Body of pancreas (tissue), 4 donors: ENCODE results near the gene FAM131B. TPM values are rescaled to one million over a fixed set of nuclear protein-coding genes. Genes with fewer than 3 reads are reported as not detected.

Experiments
- ATAC-seq: fragments of 150-250 bp; one replicate; pipeline ENCODE4 v1.9.1; 2016
- DNase-seq, 4 donors: peaks; one replicate each; pipeline ENCODE4 v3.0.0-alpha.2; 2019
- H3K27ac ChIP-seq, 4 donors: fragments of 200-600 bp; sonication (generic); 1 replicate in 3 of 4; 2 replicates in 1 of 4; pipeline versions ENCODE4 v1.5.1 to v1.6.1; 2016 to 2019; ENCODE audit warnings: mild to moderate bottlenecking in 1 of 4, mixed read lengths in 1 of 4, moderate library complexity in 1 of 4
- H3K27me3 ChIP-seq, 2 donors: fragments of 200-600 bp; sonication (generic); one replicate each; pipeline ENCODE4 v1.6.0; 2016; ENCODE audit warnings: mild to moderate bottlenecking in 1 of 2
- H3K36me3 ChIP-seq, 2 donors: fragments of 200-600 bp; sonication (generic); replicated peaks in 1 of 2; 2 replicates each; pipeline ENCODE4 v1.5.1; 2016; ENCODE audit warnings: low read depth in 2 of 2; ENCODE audit not compliant: insufficient read depth in 1 of 2
- H3K4me1 ChIP-seq: fragments of 200-600 bp; sonication (generic); one replicate; pipeline ENCODE4 v1.6.0; 2016
- H3K4me3 ChIP-seq, 2 donors: fragments of 200-600 bp; sonication (generic); 1 replicate in 1 of 2; 2 replicates in 1 of 2; pipeline ENCODE4 v1.5.1; 2016 to 2019
- H3K9me3 ChIP-seq, 3 donors: fragments of 200-600 bp; sonication (generic); 1 replicate in 2 of 3; 2 replicates in 1 of 3; pipeline ENCODE4 v1.5.1; 2016
- POLR2A ChIP-seq, 3 donors: fragments of 450-650 bp; IDR thresholded peaks; one replicate each; pipeline ENCODE4 v1.6.1; 2016; ENCODE audit warnings: antibody characterized with exemption in 3 of 3, mild to moderate bottlenecking in 2 of 3
- WGBS, 2 donors: methylation state at CpG; one replicate each; pipeline ENCODE4 v1.1.5; 2017; 5-methylcytosine and 5-hydroxymethylcytosine counted together
- intact Hi-C: fragments of 100-400 bp; cut with DNase I; formaldehyde crosslinking; loops from one replicate; pipeline ENCODE4 v1.15.1; 2023
- total RNA-seq, 2 donors: library from RNA; depleted of rRNA; stranded (reverse); fragments of >200 nt; gene quantifications; one replicate each; pipeline ENCODE4 v1.1.0, GENCODE V29; 2016
- TF ChIP-seq, protein P1 (sequence below), 7 experiments: fragments of 450-650 bp in 4 of 7; fragments of 200-600 bp in 3 of 7; sonication (generic) in 3 of 7; IDR thresholded peaks; one replicate each; pipeline ENCODE4 v1.5.1; 2016 to 2019; ENCODE audit warnings: antibody characterized with exemption in 7 of 7

Gene FAM131B
- total RNA-seq, 2 donors from 2014 or later = 0.26 TPM; not detected in 1

DNA sequence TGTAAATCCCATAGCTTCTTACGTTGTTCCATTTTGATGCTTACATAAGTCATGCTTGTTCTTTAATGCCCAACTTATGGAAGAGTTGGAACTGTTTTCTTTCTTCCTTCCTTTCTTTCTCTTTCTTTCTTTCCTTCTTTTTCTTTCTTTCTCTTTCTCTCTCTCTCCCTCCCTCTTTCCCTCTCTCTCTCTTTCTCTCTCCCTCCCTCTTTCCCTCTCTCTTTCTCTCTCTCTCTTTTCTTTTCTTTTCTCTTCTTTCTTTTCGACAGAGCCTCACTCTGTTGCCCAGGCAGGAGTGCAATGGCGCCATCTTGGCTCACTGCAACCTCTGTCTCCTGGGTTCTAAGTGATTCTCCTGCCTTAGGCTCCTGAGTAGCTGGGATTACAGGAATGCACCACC lies 18.9 kb downstream of the FAM131B start:
- Histone ChIP-seq H3K27me3 (no peaks in the 10 kb centered on the region), H3K4me1 (no peaks in the 10 kb centered on the region), H3K36me3 (no peaks in the 10 kb centered on the region), H3K27ac (no peak overlapping the region), H3K4me3 (no peak overlapping the region), H3K9me3 (no peaks in the 10 kb centered on the region)
- ATAC-seq (no peak), DNase-seq (no peak)
- intact Hi-C loops = no loop called here
- 57 to 85% methylated on average over 3 of the region's 3 CpGs for WGBS, 2 donors
- TF ChIP-seq POLR2A (IDR thresholded peaks at IDR 0.05) = no peak
- TF ChIP-seq, protein P1, sequence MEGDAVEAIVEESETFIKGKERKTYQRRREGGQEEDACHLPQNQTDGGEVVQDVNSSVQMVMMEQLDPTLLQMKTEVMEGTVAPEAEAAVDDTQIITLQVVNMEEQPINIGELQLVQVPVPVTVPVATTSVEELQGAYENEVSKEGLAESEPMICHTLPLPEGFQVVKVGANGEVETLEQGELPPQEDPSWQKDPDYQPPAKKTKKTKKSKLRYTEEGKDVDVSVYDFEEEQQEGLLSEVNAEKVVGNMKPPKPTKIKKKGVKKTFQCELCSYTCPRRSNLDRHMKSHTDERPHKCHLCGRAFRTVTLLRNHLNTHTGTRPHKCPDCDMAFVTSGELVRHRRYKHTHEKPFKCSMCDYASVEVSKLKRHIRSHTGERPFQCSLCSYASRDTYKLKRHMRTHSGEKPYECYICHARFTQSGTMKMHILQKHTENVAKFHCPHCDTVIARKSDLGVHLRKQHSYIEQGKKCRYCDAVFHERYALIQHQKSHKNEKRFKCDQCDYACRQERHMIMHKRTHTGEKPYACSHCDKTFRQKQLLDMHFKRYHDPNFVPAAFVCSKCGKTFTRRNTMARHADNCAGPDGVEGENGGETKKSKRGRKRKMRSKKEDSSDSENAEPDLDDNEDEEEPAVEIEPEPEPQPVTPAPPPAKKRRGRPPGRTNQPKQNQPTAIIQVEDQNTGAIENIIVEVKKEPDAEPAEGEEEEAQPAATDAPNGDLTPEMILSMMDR (IDR thresholded peaks at IDR 0.05) = no peak

DNA sequence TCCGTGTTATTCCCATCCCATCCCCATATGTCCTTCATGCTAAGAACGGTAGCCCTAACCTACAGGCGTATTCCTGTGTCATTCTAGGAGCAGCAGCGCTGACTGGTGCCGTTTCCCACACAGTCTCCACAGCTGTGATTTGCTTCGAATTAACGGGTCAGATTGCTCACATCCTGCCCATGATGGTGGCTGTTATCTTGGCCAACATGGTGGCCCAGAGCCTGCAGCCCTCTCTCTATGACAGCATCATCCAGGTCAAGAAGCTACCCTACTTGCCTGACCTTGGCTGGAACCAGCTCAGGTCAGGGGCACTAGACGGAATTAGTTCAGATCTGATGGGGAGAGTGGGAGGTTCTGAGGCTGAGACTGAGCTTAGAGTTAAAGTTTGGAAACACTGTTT lies 20.7 kb downstream of the FAM131B start:
- Histone ChIP-seq H3K27me3 (no peaks in the 10 kb centered on the region), H3K9me3 (no peaks in the 10 kb centered on the region), H3K4me1 (no peaks in the 10 kb centered on the region), H3K4me3 (no peak overlapping the region), H3K27ac (no peak overlapping the region), H3K36me3 (no peaks in the 10 kb centered on the region)
- DNase-seq (no peak), ATAC-seq (no peak)
- 83 to 86% methylated on average over 8 of the region's 8 CpGs for WGBS, 2 donors
- TF ChIP-seq POLR2A (IDR thresholded peaks at IDR 0.05) = no peak
- TF ChIP-seq, protein P1 (IDR thresholded peaks at IDR 0.05) = no peak
- intact Hi-C loops = no loop called here

DNA sequence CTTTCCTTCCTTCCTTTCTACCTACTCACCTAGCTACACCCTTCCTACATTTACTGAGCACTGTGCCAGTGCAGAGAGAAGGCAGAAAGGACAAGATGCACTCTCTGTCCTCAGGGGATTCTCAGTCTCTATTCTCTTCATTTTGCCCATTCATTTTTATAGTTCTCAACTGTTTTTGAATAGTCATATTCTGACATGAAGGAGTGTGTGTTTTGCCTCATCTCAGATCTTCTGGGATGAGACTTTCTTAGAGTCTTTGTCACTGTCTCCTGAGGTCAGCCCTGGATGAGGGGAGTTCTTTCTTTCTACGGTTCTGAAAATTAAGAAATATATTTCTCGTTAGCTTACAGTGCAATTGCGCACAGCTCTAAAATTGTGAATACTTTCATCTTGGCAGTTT lies 25.3 kb downstream of the FAM131B start:
- intact Hi-C loops = no loop called here
- Histone ChIP-seq H3K27ac (no peak overlapping the region), H3K36me3 (no peaks in the 10 kb centered on the region), H3K4me1 (no peaks in the 10 kb centered on the region), H3K27me3 (no peaks in the 10 kb centered on the region), H3K9me3 (no peaks in the 10 kb centered on the region), H3K4me3 (no peak overlapping the region)
- 81 to 85% methylated on average over 3 of the region's 3 CpGs for WGBS, 2 donors
- TF ChIP-seq POLR2A (IDR thresholded peaks at IDR 0.05) = no peak
- TF ChIP-seq, protein P1 (IDR thresholded peaks at IDR 0.05) = no peak
- no peak for ATAC-seq
- DNase-seq = no peak

DNA sequence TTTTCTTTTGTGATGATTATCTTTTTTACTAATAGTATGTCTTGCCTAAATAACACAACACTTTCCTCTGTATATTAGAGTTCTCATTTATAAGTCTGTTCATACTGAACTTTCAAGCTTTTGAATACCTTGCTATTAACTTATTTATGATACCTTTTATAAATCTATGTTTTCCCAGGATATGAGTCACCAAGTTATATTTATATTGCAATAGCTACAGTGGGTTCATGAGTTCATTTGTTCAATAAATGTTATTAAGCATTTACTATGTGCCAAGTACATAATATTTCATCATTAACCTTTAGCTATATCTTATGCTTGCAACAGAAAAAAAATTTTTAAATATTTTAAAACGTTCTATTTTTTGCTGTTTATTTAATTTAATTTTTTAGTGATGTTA lies 28.3 kb downstream of the FAM131B start:
- WGBS, 2 donors = 21 to 26% methylated on average over 1 of the region's 1 CpG
- no peaks in the 10 kb centered on the region for H3K9me3 ChIP-seq
- intact Hi-C loops = no loop called here
- H3K4me1 ChIP-seq = no peaks in the 10 kb centered on the region
- H3K4me3 ChIP-seq = no peak overlapping the region
- ATAC-seq = no peak
- H3K36me3 ChIP-seq = no peaks in the 10 kb centered on the region
- TF ChIP-seq, protein P1 (IDR thresholded peaks at IDR 0.05) = no peak
- TF ChIP-seq POLR2A (IDR thresholded peaks at IDR 0.05) = no peak
- DNase-seq = no peak
- H3K27me3 ChIP-seq = no peaks in the 10 kb centered on the region
- no peak overlapping the region for H3K27ac ChIP-seq

DNA sequence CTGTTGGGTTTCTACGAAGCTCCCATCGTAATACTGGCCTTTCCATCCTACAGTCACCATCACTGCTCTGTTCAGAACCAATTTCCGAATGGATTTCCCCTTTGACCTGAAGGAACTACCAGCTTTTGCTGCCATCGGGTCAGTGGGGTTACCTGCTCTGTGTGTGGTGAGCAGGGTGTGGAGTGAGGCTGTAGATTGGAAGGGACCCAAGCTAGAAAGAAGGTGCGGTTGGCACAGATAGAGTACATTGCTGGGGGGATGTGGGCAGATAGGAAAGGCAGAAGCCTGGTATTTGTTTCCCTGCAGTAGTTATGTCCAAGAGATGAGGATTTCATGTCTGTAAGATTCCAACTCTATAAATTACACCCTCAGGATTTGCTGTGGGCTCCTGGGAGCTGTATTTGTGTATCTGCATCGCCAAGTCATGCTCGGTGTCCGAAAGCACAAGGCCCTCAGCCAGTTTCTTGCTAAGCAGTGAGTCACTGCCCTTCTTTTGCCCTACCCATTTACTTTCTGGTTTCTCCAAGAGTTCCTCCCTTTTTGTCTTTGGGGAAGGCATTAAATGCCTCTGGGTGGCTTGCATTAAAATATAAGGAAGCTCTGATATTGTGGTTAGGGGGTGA lies 31.2 kb downstream of the FAM131B start:
- Histone ChIP-seq H3K36me3 (no peaks in the 10 kb centered on the region), H3K9me3 (no peaks in the 10 kb centered on the region), H3K4me1 (no peaks in the 10 kb centered on the region), H3K4me3 (no peak overlapping the region), H3K27ac (no peak overlapping the region), H3K27me3 (no peaks in the 10 kb centered on the region)
- DNase-seq = peak in 1 of 4 donors; percentile 45
- WGBS, 2 donors = 84 to 88% methylated on average over 8 of the region's 8 CpGs
- intact Hi-C loops = no loop called here
- TF ChIP-seq, protein P1 (IDR thresholded peaks at IDR 0.05) = no peak
- no peak for TF ChIP-seq POLR2A (IDR thresholded peaks at IDR 0.05)
- no peak for ATAC-seq
